OCI-LY1 (cell line): ENCODE measurements around the gene USP36.

Experiments used
- CTCF ChIP-seq: fragments of 200-600 bp; sonication (generic), shearing (Covaris generic); IDR thresholded peaks from 2 replicates; pipeline ENCODE4 v1.5.1; 2017; ENCODE audit warnings: mild to moderate bottlenecking, antibody characterized with exemption, low read length, moderate library complexity, mixed read lengths
- EZH2 ChIP-seq: fragments of 200-600 bp; sonication (generic), shearing (Covaris generic); IDR thresholded peaks from 2 replicates; pipeline ENCODE4 v1.8.0; 2017; ENCODE audit warnings: borderline replicate concordance, mixed run types, mild to moderate bottlenecking, antibody characterized with exemption, low read length, moderate library complexity, mixed read lengths

GRCh38 chr17:78822552-78822951, 18.1 kb downstream of the USP36 start:
- no peak for TF ChIP-seq CTCF
- TF ChIP-seq EZH2 = no peak
